PFSK-1 (cell line): ENCODE measurements around the gene PCP4.

Experiments
- FOXP2 ChIP-seq: optimal IDR thresholded peaks from 2 replicates; pipeline ENCODE3; 2011; ENCODE audit warnings: borderline replicate concordance, control low read depth, inconsistent platforms; ENCODE audit not compliant: insufficient read depth; ENCODE audit errors: extremely low read length, extremely low read depth
- POLR2AphosphoS5 ChIP-seq: IDR thresholded peaks from 2 replicates; pipeline ENCODE4 v1.6.1; 2012; ENCODE audit warnings: low read depth, mild to moderate bottlenecking, control low read depth, low read length, moderate library complexity
- SIN3A ChIP-seq: IDR thresholded peaks from 2 replicates; pipeline ENCODE4 v1.6.1; 2012; ENCODE audit warnings: mild to moderate bottlenecking, low read length, moderate library complexity, borderline replicate concordance; ENCODE audit not compliant: insufficient read depth
- TAF1 ChIP-seq: IDR thresholded peaks from 2 replicates; pipeline ENCODE4 v1.6.1; 2012; ENCODE audit warnings: low read length, control low read depth, borderline replicate concordance; ENCODE audit not compliant: insufficient read depth
- TF ChIP-seq, protein P1 (sequence below), 2 experiments: IDR thresholded peaks; 2 replicates each; pipeline versions ENCODE4 v1.6.1 to v1.8.0; 2011 to 2012; ENCODE audit warnings: low read depth in 2 of 2, low read length in 2 of 2, control low read depth in 1 of 2, inconsistent platforms in 1 of 2, mild to moderate bottlenecking in 1 of 2, moderate library complexity in 1 of 2; ENCODE audit not compliant: insufficient read depth in 1 of 2

Gene PCP4

GRCh38 chr21:39966786-39967185, 99.5 kb downstream of the PCP4 start:
- TF ChIP-seq, protein P1, sequence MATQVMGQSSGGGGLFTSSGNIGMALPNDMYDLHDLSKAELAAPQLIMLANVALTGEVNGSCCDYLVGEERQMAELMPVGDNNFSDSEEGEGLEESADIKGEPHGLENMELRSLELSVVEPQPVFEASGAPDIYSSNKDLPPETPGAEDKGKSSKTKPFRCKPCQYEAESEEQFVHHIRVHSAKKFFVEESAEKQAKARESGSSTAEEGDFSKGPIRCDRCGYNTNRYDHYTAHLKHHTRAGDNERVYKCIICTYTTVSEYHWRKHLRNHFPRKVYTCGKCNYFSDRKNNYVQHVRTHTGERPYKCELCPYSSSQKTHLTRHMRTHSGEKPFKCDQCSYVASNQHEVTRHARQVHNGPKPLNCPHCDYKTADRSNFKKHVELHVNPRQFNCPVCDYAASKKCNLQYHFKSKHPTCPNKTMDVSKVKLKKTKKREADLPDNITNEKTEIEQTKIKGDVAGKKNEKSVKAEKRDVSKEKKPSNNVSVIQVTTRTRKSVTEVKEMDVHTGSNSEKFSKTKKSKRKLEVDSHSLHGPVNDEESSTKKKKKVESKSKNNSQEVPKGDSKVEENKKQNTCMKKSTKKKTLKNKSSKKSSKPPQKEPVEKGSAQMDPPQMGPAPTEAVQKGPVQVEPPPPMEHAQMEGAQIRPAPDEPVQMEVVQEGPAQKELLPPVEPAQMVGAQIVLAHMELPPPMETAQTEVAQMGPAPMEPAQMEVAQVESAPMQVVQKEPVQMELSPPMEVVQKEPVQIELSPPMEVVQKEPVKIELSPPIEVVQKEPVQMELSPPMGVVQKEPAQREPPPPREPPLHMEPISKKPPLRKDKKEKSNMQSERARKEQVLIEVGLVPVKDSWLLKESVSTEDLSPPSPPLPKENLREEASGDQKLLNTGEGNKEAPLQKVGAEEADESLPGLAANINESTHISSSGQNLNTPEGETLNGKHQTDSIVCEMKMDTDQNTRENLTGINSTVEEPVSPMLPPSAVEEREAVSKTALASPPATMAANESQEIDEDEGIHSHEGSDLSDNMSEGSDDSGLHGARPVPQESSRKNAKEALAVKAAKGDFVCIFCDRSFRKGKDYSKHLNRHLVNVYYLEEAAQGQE (IDR thresholded peaks at IDR 0.05; ENCODE audit: insufficient read depth in 1 of 2, low read depth in 2 of 2, low read length in 2 of 2), result no peak
- TF ChIP-seq SIN3A, result no peak
- TF ChIP-seq POLR2AphosphoS5, result no peak
- TF ChIP-seq FOXP2, result no peak
- TF ChIP-seq TAF1, result no peak

GRCh38 chr21:39968010-39968409, 100.8 kb downstream of the PCP4 start:
- TF ChIP-seq SIN3A (no peak), FOXP2 (no peak), POLR2AphosphoS5 (no peak), TAF1 (no peak)
- TF ChIP-seq, protein P1 (IDR thresholded peaks at IDR 0.05; ENCODE audit: insufficient read depth in 1 of 2, low read depth in 2 of 2, low read length in 2 of 2), result no peak

DNA sequence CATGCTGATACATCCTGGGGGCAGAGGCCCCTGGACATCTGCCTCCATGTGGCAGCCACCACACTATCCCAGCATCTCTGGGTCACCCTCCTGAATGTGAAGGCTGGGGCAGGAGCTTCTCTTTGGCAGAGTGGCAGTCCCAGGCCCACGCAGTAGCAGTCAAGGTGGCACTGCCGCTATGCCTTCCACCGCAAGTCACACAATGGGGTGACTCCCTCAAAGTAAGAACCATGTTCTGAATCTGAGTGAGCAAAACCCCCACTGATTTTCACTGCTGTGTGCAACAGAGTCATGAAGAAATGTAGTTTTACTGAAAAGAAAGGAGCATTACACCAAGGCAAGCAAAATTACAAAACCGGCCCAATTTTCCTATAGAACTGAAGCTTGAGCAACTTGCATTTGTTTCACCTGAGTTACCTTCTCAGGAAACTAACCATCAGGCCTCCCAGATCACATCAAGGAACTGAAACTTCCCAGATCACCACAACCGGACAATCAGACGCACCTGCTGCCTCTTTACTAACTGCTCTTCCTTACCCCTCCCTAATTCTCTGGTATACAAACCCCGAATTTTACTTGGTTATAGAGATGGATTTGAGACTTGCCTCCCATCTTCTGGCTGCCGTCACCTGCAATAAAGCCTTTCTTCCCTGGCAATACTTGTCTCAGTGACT, 102.6 kb downstream of the PCP4 start:
- no peak for TF ChIP-seq TAF1
- no peak for TF ChIP-seq POLR2AphosphoS5
- TF ChIP-seq SIN3A, result no peak
- TF ChIP-seq, protein P1 (IDR thresholded peaks at IDR 0.05; ENCODE audit: insufficient read depth in 1 of 2, low read depth in 2 of 2, low read length in 2 of 2), result no peak
- TF ChIP-seq FOXP2, result no peak

DNA sequence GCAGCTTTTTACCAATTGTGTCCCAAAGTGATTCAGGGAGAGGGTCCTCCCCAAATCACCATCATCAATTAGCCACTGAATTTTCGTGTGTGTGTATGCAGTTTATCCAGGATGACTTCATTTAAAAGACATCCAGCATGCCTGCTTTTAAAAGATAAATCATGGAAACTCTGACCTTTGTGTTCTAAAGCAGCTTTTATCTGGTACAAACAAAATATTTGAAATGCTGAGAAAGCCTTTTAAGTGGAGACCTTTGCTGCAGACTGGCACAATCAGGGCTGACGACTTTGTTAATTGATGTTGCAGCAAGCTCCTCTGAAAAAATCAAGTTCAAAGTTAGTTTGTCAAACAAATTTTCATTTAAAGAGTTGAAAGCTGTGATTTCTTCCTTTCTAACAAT, 104.7 kb downstream of the PCP4 start:
- TF ChIP-seq FOXP2, result no peak

DNA sequence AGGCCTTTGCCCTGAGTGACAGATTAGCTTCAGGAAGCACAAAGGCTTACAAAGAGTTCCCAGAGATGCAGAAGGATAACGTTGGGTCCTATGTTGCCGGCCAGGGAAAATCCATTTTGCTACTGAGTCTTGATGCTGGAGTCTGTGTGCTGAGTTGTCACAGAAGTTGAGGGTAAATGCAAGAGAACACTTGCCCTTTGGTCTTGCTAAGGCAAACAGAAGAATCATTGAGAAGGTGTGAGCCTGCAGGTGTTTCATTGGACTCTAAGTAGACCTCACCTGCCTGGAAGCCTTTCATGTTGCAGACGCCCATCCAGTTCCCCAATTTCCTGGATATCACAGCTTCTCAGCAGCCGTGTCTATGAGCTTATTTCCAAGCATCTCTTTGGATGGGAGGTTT, 105.2 kb downstream of the PCP4 start:
- TF ChIP-seq SIN3A, result no peak
- TF ChIP-seq, protein P1 (IDR thresholded peaks at IDR 0.05; ENCODE audit: insufficient read depth in 1 of 2, low read depth in 2 of 2, low read length in 2 of 2), result no peak
- TF ChIP-seq TAF1, result no peak
- no peak for TF ChIP-seq POLR2AphosphoS5
- no peak for TF ChIP-seq FOXP2
